ENCODE measurements around the gene ENOX1. TPM values are rescaled to one million over a fixed set of nuclear protein-coding genes. Genes with fewer than 3 reads are reported as not detected.

The ENOX1 gene
- total RNA-seq, 2 donors from 2014 or later, result 0.78 to 4.3 TPM

GRCh38 chr13:43666403-43666802 is 120.4 kb downstream of the ENOX1 start:
- H3K27me3 ChIP-seq, result no peaks in the 10 kb centered on the region
- no peak for DNase-seq
- TF ChIP-seq CTCF (IDR thresholded peaks at IDR 0.05), result no peak
- no peak for TF ChIP-seq POLR2A (IDR thresholded peaks at IDR 0.05)
- 93 to 97% methylated on average over 2 of the region's 2 CpGs for WGBS, 2 donors
- no peaks in the 10 kb centered on the region for H3K36me3 ChIP-seq (replicated peaks in 1 of 2; ENCODE audit: insufficient read depth in 1 of 2, low read depth in 2 of 2)
- no peak for ATAC-seq
- no peaks in the 10 kb centered on the region for H3K4me1 ChIP-seq
- no peaks in the 10 kb centered on the region for H3K9me3 ChIP-seq
- H3K4me3 ChIP-seq, result no peak overlapping the region
- no peak overlapping the region for H3K27ac ChIP-seq
- intact Hi-C loops (cut with DNase I), result no loop called here

GRCh38 chr13:43665388-43665787 is 121.4 kb downstream of the ENOX1 start:
- no peaks in the 10 kb centered on the region for H3K9me3 ChIP-seq
- H3K27me3 ChIP-seq, result no peaks in the 10 kb centered on the region
- H3K27ac ChIP-seq, result peak overlapping the region in 1 of 4 donors; percentile 2
- ATAC-seq, result no peak
- intact Hi-C loops (cut with DNase I), result no loop called here
- H3K36me3 ChIP-seq (replicated peaks in 1 of 2; ENCODE audit: insufficient read depth in 1 of 2, low read depth in 2 of 2), result no peaks in the 10 kb centered on the region
- H3K4me1 ChIP-seq, result no peaks in the 10 kb centered on the region
- DNase-seq, result no peak
- no peak for TF ChIP-seq CTCF (IDR thresholded peaks at IDR 0.05)
- TF ChIP-seq POLR2A (IDR thresholded peaks at IDR 0.05), result no peak
- WGBS, 2 donors, result 74 to 75% methylated on average over 6 of the region's 6 CpGs
- H3K4me3 ChIP-seq, result no peak overlapping the region

- peak; percentile 13 to 20 (median 14) for DNase-seq
- Histone ChIP-seq H3K9me3 (no peaks in the 10 kb centered on the region), H3K27ac (peak overlapping the region in 2 of 4 donors; percentile 2 to 9), H3K4me3 (no peak overlapping the region), H3K27me3 (no peaks in the 10 kb centered on the region), H3K4me1 (no peaks in the 10 kb centered on the region), H3K36me3 (replicated peaks in 1 of 2; ENCODE audit: insufficient read depth in 1 of 2, low read depth in 2 of 2) (no peaks in the 10 kb centered on the region)
- peak; percentile 15 for ATAC-seq
- no peak for TF ChIP-seq POLR2A (IDR thresholded peaks at IDR 0.05)
- TF ChIP-seq CTCF (IDR thresholded peaks at IDR 0.05), result no peak
- intact Hi-C loops (cut with DNase I), result no loop called here
- 24 to 25% methylated on average over 1 of the region's 1 CpG for WGBS, 2 donors
Measured at GRCh38 chr13:43664700-43665191, 122.0 kb downstream of the ENOX1 start.

- no peaks in the 10 kb centered on the region for H3K27me3 ChIP-seq
- WGBS, 2 donors, result 45 to 51% methylated on average over 3 of the region's 3 CpGs
- intact Hi-C loops (cut with DNase I), result no loop called here
- H3K36me3 ChIP-seq (replicated peaks in 1 of 2; ENCODE audit: insufficient read depth in 1 of 2, low read depth in 2 of 2), result no peaks in the 10 kb centered on the region
- H3K9me3 ChIP-seq, result no peaks in the 10 kb centered on the region
- H3K4me1 ChIP-seq, result no peaks in the 10 kb centered on the region
- TF ChIP-seq CTCF (IDR thresholded peaks at IDR 0.05) (no peak), POLR2A (IDR thresholded peaks at IDR 0.05) (no peak)
- H3K4me3 ChIP-seq, result no peak overlapping the region
- ATAC-seq (no peak), DNase-seq (no peak)
- H3K27ac ChIP-seq, result no peak overlapping the region
Measured at GRCh38 chr13:43663474-43664090, 123.2 kb downstream of the ENOX1 start.

GRCh38 chr13:43662976-43663375 is 123.8 kb downstream of the ENOX1 start:
- no peaks in the 10 kb centered on the region for H3K4me1 ChIP-seq
- no peak overlapping the region for H3K27ac ChIP-seq
- H3K9me3 ChIP-seq, result no peaks in the 10 kb centered on the region
- intact Hi-C loops (cut with DNase I), result no loop called here
- H3K4me3 ChIP-seq, result no peak overlapping the region
- no peaks in the 10 kb centered on the region for H3K36me3 ChIP-seq (replicated peaks in 1 of 2; ENCODE audit: insufficient read depth in 1 of 2, low read depth in 2 of 2)
- TF ChIP-seq POLR2A (IDR thresholded peaks at IDR 0.05), result no peak
- no peak for TF ChIP-seq CTCF (IDR thresholded peaks at IDR 0.05)
- no peak for DNase-seq
- no peaks in the 10 kb centered on the region for H3K27me3 ChIP-seq
- ATAC-seq, result no peak
